Head of caudate nucleus (tissue), 42 donors: Measurements from ENCODE around the gene SLC25A4.
"Not testable (repeated sequence)": the region's sequence is repeated elsewhere in the genome, so short reads cannot be mapped to it uniquely, and the experiment has no call there.

Experiments
- DNase-seq, 42 donors: peaks; one replicate each; pipeline versions ENCODE4 v3.0.0 to v3.0.0-alpha.2; 2020 to 2021; ENCODE audit warnings: mixed read lengths in 7 of 42
- intact Hi-C: fragments of 100-400 bp; cut with DNase I; formaldehyde crosslinking; loops from one replicate; pipeline ENCODE4 v1.15.0; 2022

The SLC25A4 gene

GRCh38 chr4:185149392-185149791, 6.3 kb downstream of the SLC25A4 start:
- intact Hi-C loops = no loop called here
- peak in 1 of 42 donors; percentile 32 for DNase-seq

DNA sequence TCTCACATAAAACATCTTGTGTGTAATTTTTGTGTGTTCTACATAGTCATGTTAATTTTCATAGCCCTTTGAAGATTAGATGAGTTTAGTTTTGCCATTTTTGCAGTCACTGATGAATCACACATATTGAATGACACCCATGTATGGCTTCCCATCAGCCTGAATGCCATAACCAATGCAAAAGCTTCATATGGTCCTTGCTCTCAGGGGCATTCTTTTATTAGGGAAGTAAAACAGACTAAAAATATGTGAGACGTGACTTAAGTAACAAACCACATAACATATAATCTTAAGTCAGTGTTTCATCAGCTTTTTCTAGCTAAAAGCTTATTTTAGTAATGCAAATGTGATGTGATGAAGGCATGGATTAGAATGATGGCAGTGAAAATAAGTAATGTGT, 8.2 kb downstream of the SLC25A4 start:
- DNase-seq = no peak
- intact Hi-C loops = no loop called here

DNA sequence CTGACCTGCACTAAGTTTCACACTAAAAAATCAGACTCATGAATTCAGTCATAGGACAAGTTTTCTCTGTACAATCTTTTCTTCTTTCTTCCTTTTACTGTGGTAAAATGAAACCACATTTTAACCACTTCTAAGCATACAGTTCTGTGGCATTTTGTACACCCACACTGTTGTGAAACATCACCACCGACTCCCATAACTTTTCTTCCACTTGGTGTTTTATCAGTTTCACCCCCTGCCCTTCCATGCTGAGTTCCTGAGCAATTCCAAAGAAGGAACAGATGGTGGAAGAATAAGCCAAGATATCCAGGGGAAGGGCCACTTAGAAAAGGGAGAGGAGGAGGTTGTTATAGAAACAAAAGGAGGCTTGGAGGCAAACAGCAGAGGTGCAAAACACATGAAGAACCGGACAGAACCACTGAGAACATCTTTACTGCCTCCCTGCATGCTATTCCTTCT, 22.6 kb downstream of the SLC25A4 start:
- intact Hi-C loops = no loop called here
- no peak for DNase-seq

DNA sequence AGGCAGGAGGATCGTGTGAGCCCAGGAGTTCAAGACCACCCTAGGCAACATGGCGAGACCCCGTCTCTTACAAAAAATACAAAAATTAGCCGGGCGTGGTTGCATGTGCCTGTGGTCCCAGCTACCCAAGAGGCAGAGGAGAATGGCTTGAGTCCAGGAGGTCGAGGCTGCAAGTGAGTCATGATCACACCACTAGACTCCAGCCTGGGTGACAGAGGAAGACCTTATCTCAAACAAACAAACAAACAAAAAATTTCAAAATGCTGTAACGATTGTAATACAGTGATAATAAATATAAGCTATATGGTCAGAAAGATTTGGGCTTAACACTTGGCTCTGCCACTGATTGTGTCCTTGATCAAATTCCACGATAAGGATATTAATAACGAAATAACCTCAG, 24.2 kb downstream of the SLC25A4 start:
- intact Hi-C loops = no loop called here
- DNase-seq = no peak

- DNase-seq = no peak
- intact Hi-C loops = no loop called here
These were observed 28.5 kb downstream of the SLC25A4 start for GRCh38 chr4:185171373-185172071.

GRCh38 chr4:185179488-185179887, 36.4 kb downstream of the SLC25A4 start:
- intact Hi-C loops = no loop called here
- no peak for DNase-seq

GRCh38 chr4:185182239-185182638, 39.2 kb downstream of the SLC25A4 start:
- intact Hi-C loops = loop anchor here (5.0 kb wide), 1 partner anchor 40 kb away; the partner anchor contains the start of gene SLC25A4
- no peak for DNase-seq

- intact Hi-C loops = loop anchor here (5.0 kb wide), 1 partner anchor 41 kb away; the partner anchor contains the start of gene SLC25A4
- DNase-seq = peak; percentile 32 to 96 (median 84)
These were observed 40.7 kb downstream of the SLC25A4 start for GRCh38 chr4:185183622-185184281.

GRCh38 chr4:185186769-185187168, 43.7 kb downstream of the SLC25A4 start:
- intact Hi-C loops = no loop called here
- no peak for DNase-seq

DNA sequence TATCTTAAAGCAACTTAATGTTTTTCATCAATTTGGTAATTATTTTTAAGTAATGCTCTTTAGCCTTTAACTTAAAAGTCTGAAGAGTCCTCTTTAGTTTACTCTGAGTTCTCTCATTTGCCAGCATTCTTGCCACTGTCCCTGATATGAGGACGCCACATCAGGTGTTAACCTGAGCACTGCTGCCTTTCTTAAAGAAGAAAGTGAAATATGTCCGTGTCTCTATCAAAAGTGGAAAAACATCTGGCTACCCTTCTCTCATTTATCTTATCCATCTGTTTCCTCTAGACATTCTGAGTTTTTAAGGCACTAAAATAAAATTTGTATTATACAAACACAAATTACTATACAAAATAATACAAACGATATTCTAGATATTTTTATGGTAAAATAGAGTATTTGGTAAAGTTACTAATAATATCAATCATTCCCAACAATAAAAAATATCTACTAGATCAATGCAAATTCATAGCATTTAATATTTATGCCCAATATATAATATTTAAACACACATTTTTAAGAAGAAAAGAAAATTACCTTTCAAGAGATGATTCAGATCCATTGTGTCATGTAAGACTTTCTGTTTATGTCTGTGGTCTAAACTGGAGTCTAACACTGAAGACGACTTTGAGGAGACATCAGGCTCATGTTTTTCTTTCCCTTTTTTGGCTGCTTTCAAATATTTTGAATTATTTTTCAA, 46.7 kb downstream of the SLC25A4 start:
- no peak for DNase-seq
- intact Hi-C loops = no loop called here

- intact Hi-C loops = no loop called here
- no peak for DNase-seq
These were observed 47.3 kb downstream of the SLC25A4 start for GRCh38 chr4:185190306-185190856.

DNA sequence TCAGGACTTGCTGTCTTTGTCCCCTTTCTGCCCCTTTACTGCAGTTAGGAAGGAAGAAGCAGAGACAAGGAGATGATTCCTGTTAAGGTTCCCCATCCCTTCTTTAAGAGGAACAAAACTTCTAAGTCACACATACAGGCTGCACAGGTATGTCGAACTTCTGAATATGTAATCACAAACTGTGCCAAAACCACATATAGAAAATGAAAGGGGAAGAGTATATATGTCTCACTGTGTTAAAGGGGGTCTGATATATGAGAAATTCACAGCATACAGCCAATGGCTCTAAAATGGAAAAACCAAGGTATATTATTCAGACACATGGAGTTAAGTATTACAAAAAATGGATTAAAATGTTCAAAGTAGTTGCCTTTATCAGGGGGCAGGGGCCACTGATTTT, 49.0 kb downstream of the SLC25A4 start:
- intact Hi-C loops = no loop called here
- no peak for DNase-seq

DNA sequence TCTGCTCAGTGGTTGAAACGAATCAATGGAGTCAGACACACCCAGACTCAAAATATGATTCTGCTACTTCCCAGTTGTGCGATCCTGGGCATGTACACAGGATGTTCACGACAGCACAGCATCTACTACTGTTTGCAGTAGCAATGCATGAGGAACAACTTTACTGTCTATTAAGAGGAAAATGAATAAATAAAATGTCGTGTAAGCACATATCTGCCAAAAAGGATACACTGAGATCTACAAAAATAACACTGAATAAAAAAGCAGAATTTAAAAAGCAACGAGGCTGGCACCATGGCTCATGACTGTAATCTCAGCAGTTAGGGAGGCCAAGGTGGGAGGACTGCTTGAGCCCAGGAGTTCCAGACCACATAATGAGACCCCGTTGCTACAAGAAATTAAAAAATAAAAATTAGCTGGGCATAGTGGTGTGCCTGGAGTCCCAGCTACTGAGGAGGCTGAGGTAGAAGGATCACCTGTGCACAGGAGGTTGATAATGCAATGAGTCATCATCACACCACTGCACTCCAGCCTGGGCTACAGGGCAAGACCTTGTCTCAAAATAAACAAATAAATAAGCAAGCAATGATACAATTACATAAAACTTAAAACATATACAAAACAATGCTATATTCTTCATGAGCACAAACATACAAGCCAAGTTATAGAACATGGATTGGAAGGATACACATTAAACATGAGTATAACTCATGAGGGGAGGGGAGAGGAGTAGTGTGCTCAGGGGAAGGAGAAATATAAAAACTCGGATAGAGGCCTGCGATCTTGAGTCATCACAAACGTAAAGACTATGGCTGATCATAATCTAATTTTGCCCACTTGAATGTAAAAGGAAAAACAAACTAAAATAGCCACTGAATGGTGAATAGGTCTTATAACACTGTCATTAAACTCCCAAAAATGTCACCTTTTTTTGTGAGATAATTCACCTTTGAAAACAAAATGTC, 52.1 kb downstream of the SLC25A4 start:
- no peak for DNase-seq

DNA sequence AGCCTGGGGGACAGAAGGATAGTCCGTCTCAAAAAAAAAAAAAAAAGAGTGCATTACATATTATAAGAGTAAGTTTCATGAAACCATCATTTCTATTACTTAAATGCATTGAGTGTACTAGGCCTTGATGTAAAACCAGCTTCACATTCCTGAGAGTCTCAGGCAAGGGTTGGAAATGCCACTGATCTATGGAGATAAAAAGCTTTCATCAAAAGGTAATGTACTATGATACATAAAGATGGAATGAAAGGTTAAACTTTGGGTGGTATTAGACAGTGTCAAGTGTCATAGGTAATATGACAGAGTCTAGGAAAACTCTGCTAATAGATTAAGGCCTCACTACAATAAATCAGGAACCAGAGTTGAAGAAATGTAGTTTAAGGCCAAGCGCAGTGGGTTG, 53.4 kb downstream of the SLC25A4 start:
- intact Hi-C loops = no loop called here

More for the DNA sequence above, 52.1 kb downstream of the SLC25A4 start:
- intact Hi-C loops = no loop called here

GRCh38 chr4:185198189-185198588, 55.1 kb downstream of the SLC25A4 start:
- DNase-seq, intact Hi-C loops: not testable (repeated sequence)

More for the DNA sequence above, 53.4 kb downstream of the SLC25A4 start:
- DNase-seq = no peak
